ENCODE data around the gene RASGEF1B. TPM values are rescaled to one million over a fixed set of nuclear protein-coding genes. Genes with fewer than 3 reads are reported as not detected.
"Not testable (repeated sequence)": the region's sequence is repeated elsewhere in the genome, so short reads cannot be mapped to it uniquely, and the experiment has no call there.

Gene RASGEF1B
- total and polyA plus RNA-seq, 7 donors: 1.9 to 4.2 (median 2.5) TPM

GRCh38 chr4:81486502-81486901 lies 14.8 kb upstream of the RASGEF1B start:
- no peaks in the 10 kb centered on the region for H3K4me1 ChIP-seq
- no peak for DNase-seq
- no peak for TF ChIP-seq CTCF (IDR thresholded peaks at IDR 0.05)
- intact Hi-C loops (cut with DNase I): no loop called here
- H3K27me3 ChIP-seq (ENCODE audit: insufficient read depth in 3 of 3, low read length in 2 of 3): no peaks in the 10 kb centered on the region
- no peak overlapping the region for H3K4me3 ChIP-seq
- no peak for ATAC-seq
- H3K9me3 ChIP-seq: peaks cover under 1% of the 10 kb centered on the region
- H3K27ac ChIP-seq: no peak overlapping the region
- no peaks in the 10 kb centered on the region for H3K36me3 ChIP-seq (ENCODE audit: insufficient read depth in 1 of 2, low read depth in 1 of 2)
- WGBS, 3 donors: 80 to 84% (median 83%) methylated on average over 1 of the region's 1 CpG

GRCh38 chr4:81485310-81485980 lies 13.7 kb upstream of the RASGEF1B start:
- no peaks in the 10 kb centered on the region for H3K9me3 ChIP-seq
- TF ChIP-seq CTCF (IDR thresholded peaks at IDR 0.05): no peak
- H3K27ac ChIP-seq: no peak overlapping the region
- 62 to 73% (median 69%) methylated on average over 5 of the region's 5 CpGs for WGBS, 3 donors
- H3K4me3 ChIP-seq: no peak overlapping the region
- no peaks in the 10 kb centered on the region for H3K27me3 ChIP-seq (ENCODE audit: insufficient read depth in 3 of 3, low read length in 2 of 3)
- intact Hi-C loops (cut with DNase I): no loop called here
- ATAC-seq: no peak
- no peaks in the 10 kb centered on the region for H3K4me1 ChIP-seq
- no peaks in the 10 kb centered on the region for H3K36me3 ChIP-seq (ENCODE audit: insufficient read depth in 1 of 2, low read depth in 1 of 2)
- no peak for DNase-seq

GRCh38 chr4:81482326-81482725 lies 10.6 kb upstream of the RASGEF1B start:
- WGBS, 3 donors: 73 to 75% (median 74%) methylated on average over 3 of the region's 3 CpGs
- ATAC-seq: no peak
- H3K27ac ChIP-seq: no peak overlapping the region

GRCh38 chr4:81481151-81481550 lies 9.4 kb upstream of the RASGEF1B start:
- WGBS, 3 donors: 87 to 90% (median 90%) methylated on average over 3 of the region's 3 CpGs
- DNase-seq (no peak), ATAC-seq (no peak)
- H3K4me1 ChIP-seq: no peaks in the 10 kb centered on the region
- no peaks in the 10 kb centered on the region for H3K9me3 ChIP-seq
- TF ChIP-seq CTCF (IDR thresholded peaks at IDR 0.05): no peak
- H3K27ac ChIP-seq: no peak overlapping the region
- no peaks in the 10 kb centered on the region for H3K36me3 ChIP-seq (ENCODE audit: insufficient read depth in 1 of 2, low read depth in 1 of 2)
- H3K4me3 ChIP-seq: no peak overlapping the region
- intact Hi-C loops (cut with DNase I): no loop called here
- H3K27me3 ChIP-seq (ENCODE audit: insufficient read depth in 3 of 3, low read length in 2 of 3): no peaks in the 10 kb centered on the region

More at GRCh38 chr4:81482326-81482725, 10.6 kb upstream of the RASGEF1B start:
- Histone ChIP-seq H3K9me3 (no peaks in the 10 kb centered on the region), H3K4me3 (no peak overlapping the region), H3K4me1 (no peaks in the 10 kb centered on the region), H3K36me3 (ENCODE audit: insufficient read depth in 1 of 2, low read depth in 1 of 2) (no peaks in the 10 kb centered on the region), H3K27me3 (ENCODE audit: insufficient read depth in 3 of 3, low read length in 2 of 3) (no peaks in the 10 kb centered on the region)
- DNase-seq: no peak
- no peak for TF ChIP-seq CTCF (IDR thresholded peaks at IDR 0.05)
- intact Hi-C loops (cut with DNase I): no loop called here

- H3K9me3 ChIP-seq; DNase-seq; H3K36me3 ChIP-seq (ENCODE audit: insufficient read depth in 1 of 2, low read depth in 1 of 2); H3K27ac ChIP-seq; ATAC-seq; H3K4me3 ChIP-seq; intact Hi-C loops (cut with DNase I); H3K4me1 ChIP-seq; H3K27me3 ChIP-seq (ENCODE audit: insufficient read depth in 3 of 3, low read length in 2 of 3): not testable (repeated sequence)
- 69 to 72% (median 70%) methylated on average over 2 of the region's 2 CpGs for WGBS, 3 donors
Observed at GRCh38 chr4:81479573-81479972, 7.9 kb upstream of the RASGEF1B start.

GRCh38 chr4:81473331-81474265 lies 1.9 kb upstream of the RASGEF1B start:
- H3K4me1 ChIP-seq; H3K4me3 ChIP-seq; H3K36me3 ChIP-seq (ENCODE audit: insufficient read depth in 1 of 2, low read depth in 1 of 2); ATAC-seq; H3K27ac ChIP-seq; intact Hi-C loops (cut with DNase I); H3K27me3 ChIP-seq (ENCODE audit: insufficient read depth in 3 of 3, low read length in 2 of 3); DNase-seq; H3K9me3 ChIP-seq: not testable (repeated sequence)
- 76 to 78% (median 77%) methylated on average over 19 of the region's 19 CpGs for WGBS, 3 donors

All from psoas muscle (tissue), 8 donors.